Measurements from ENCODE around the gene FASTKD1. TPM values are rescaled to one million over a fixed set of nuclear protein-coding genes. Genes with fewer than 3 reads are reported as not detected.

FASTKD1 gene
- total and polyA plus RNA-seq, 2 donors (not counting 3 experiments of a cell fraction or from before 2014, with no cell fraction given): 8.9 to 32.2 TPM

DNA sequence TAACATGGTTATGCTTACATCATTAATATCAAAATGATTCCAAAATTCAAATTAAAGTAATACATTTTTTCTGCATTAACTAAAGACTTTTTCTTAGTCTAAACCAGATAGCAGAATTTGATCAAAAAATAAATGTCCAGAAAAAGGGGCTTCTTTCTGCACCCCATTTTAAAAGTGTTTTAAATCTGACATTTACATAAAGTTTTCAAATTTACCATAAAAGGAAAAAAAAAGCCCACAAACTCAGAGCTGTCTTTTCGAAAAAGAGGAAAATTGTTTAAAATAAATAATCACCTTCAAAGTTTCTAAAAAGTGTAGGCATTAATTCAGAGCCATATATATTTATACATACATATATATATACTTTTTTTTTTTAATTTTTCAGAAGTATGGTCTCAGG lies 1.5 kb downstream of the FASTKD1 start:
- no peak overlapping the region for H2AFZ ChIP-seq (ENCODE audit: low read depth, low read length)
- H3K36me3 ChIP-seq (ENCODE audit: control insufficient read depth in 2 of 2, extremely low read depth in 1 of 2, insufficient read depth in 2 of 2, low read length in 2 of 2): no peaks in the 10 kb centered on the region
- no TSS peak for BruUV-seq (replicated peaks)
- H3K4me2 ChIP-seq (ENCODE audit: insufficient read depth, low read length): peak overlapping the region; percentile 77
- H3K27ac ChIP-seq (ENCODE audit: insufficient read depth, low read depth, low read length): no peak overlapping the region
- peaks cover 2% of the 10 kb centered on the region for H3K4me1 ChIP-seq (ENCODE audit: control insufficient read depth, extremely low read depth, insufficient read depth, low read length)
- no peaks in the 10 kb centered on the region for H4K20me1 ChIP-seq (replicated peaks; ENCODE audit: control insufficient read depth, extremely low read depth, insufficient read depth, low read length)
- no peaks in the 10 kb centered on the region for H3K27me3 ChIP-seq (ENCODE audit: control insufficient read depth in 2 of 2, insufficient read depth in 2 of 2, low read length in 2 of 2)
- peaks cover 17% of the 10 kb centered on the region for H3K79me2 ChIP-seq (ENCODE audit: control insufficient read depth, insufficient read depth, low read length)
- intact Hi-C loops (cut with micrococcal nuclease): loop anchor here (5.0 kb wide), 2 partner anchors 95 to 120 kb away; partner anchors contain the start of genes BBS5, CFAP210 and PHOSPHO2
- H3K9me1 ChIP-seq (replicated peaks; ENCODE audit: control insufficient read depth, extremely low read depth, insufficient read depth, low read length): no peaks in the 10 kb centered on the region
- FAIRE-seq (no peak), DNase-seq (ENCODE audit: low read depth, low spot score) (no peak)
- no peak overlapping the region for H3K9ac ChIP-seq (replicated peaks; ENCODE audit: extremely low read depth, insufficient read depth, low read length)
- CTCF ChIA-PET: interaction anchor here (1.1 to 1.6 kb wide), 3 partner anchors 10 to 94 kb away, joined by 3 to 6 read pairs (median 3); partner anchors contain the start of gene BBS5
- POLR2A ChIA-PET: no interaction called here
- TF ChIP-seq MYC (IDR thresholded peaks at IDR 0.05; ENCODE audit: low read depth, low read length): no peak
- no peak for TF ChIP-seq FOS (IDR thresholded peaks at IDR 0.05; ENCODE audit: borderline replicate concordance, insufficient read depth, low read length)
- TF ChIP-seq POLR2AphosphoS5 (IDR thresholded peaks at IDR 0.05; ENCODE audit: insufficient read depth, low read depth, low read length): no peak
- TF ChIP-seq, protein P1, sequence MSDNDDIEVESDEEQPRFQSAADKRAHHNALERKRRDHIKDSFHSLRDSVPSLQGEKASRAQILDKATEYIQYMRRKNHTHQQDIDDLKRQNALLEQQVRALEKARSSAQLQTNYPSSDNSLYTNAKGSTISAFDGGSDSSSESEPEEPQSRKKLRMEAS (IDR thresholded peaks at IDR 0.05; ENCODE audit: insufficient read depth, insufficient read length): no peak
- TF ChIP-seq, protein P2, sequence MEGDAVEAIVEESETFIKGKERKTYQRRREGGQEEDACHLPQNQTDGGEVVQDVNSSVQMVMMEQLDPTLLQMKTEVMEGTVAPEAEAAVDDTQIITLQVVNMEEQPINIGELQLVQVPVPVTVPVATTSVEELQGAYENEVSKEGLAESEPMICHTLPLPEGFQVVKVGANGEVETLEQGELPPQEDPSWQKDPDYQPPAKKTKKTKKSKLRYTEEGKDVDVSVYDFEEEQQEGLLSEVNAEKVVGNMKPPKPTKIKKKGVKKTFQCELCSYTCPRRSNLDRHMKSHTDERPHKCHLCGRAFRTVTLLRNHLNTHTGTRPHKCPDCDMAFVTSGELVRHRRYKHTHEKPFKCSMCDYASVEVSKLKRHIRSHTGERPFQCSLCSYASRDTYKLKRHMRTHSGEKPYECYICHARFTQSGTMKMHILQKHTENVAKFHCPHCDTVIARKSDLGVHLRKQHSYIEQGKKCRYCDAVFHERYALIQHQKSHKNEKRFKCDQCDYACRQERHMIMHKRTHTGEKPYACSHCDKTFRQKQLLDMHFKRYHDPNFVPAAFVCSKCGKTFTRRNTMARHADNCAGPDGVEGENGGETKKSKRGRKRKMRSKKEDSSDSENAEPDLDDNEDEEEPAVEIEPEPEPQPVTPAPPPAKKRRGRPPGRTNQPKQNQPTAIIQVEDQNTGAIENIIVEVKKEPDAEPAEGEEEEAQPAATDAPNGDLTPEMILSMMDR (IDR thresholded peaks at IDR 0.05; ENCODE audit: extremely low read depth in 1 of 2, insufficient read depth in 1 of 2, low read depth in 1 of 2, low read length in 2 of 2): no peak
- no peak for TF ChIP-seq EZH2 (IDR thresholded peaks at IDR 0.05; ENCODE audit: borderline replicate concordance, low read depth, low read length, severe bottlenecking)
- no peak for TF ChIP-seq POLR2A (IDR thresholded peaks at IDR 0.05; ENCODE audit: low read depth, low read length)
- no peak for TF ChIP-seq JUN (IDR thresholded peaks at IDR 0.05; ENCODE audit: borderline replicate concordance, insufficient read depth, insufficient read length, low read depth)
- no peak for TF ChIP-seq GATA2 (IDR thresholded peaks at IDR 0.05; ENCODE audit: insufficient read depth, insufficient read length, low read depth, low read length)
- dilution Hi-C loops (cut with MboI; ENCODE audit: extremely low pct_ligation_motif_present, low sequenced_read_pairs): no loop called here
- H3K9me3 ChIP-seq (replicated peaks; ENCODE audit: control insufficient read depth, insufficient read depth, low read length): no peaks in the 10 kb centered on the region
- no peak overlapping the region for H3K4me3 ChIP-seq (replicated peaks in 1 of 3; ENCODE audit: insufficient read depth in 1 of 3, low read depth in 1 of 3, low read length in 3 of 3)
